ENCODE data around the gene AKAP6.

GRCh38 chr14:32702562-32702961 is 373.5 kb downstream of the AKAP6 start:
- peak; percentile 58; the same call in 1 of the 2 replicates for TF ChIP-seq POLR2A (IDR thresholded peaks at IDR 0.05; ENCODE audit: low read depth, low read length)
- peak; percentile 47; the same call in 1 of the 2 replicates for TF ChIP-seq POLR2AphosphoS5 (IDR thresholded peaks at IDR 0.05; ENCODE audit: low read depth, low read length)
